Keratinocyte (primary cell): ENCODE results near the gene GPAM.

Experiments used
- CTCF ChIP-seq, 3 experiments: IDR thresholded peaks in 1 of 3; conservative IDR thresholded peaks in 1 of 3; optimal IDR thresholded peaks in 1 of 3; 2 replicates in 2 of 3; 3 replicates in 1 of 3; pipeline versions ENCODE3 to v1.5.1; 2011; ENCODE audit warnings: low read length in 3 of 3, mild to moderate bottlenecking in 3 of 3, moderate library complexity in 2 of 3, control low read depth in 1 of 3, inconsistent platforms in 1 of 3; ENCODE audit not compliant: insufficient read depth in 2 of 3; ENCODE audit errors: extremely low read depth in 1 of 3
- EZH2 ChIP-seq: IDR thresholded peaks from one replicate; pipeline ENCODE4 v1.6.1; 2012; ENCODE audit warnings: inconsistent platforms, mild to moderate bottlenecking, low read length, moderate library complexity

GRCh38 chr10:112226439-112227248 is 43.1 kb upstream of the GPAM start:
- no peak for TF ChIP-seq CTCF (optimal IDR thresholded peaks at IDR 0.05 in 1 of 3, IDR thresholded peaks at IDR 0.05 in 1 of 3, conservative IDR thresholded peaks at IDR 0.05 in 1 of 3; ENCODE audit: extremely low read depth in 1 of 3, insufficient read depth in 2 of 3, low read length in 3 of 3)
- TF ChIP-seq EZH2 = no peak
